NCI-H2171 treated with DMSO at 0.1 percent for 48 hours (cell line): ENCODE data around the gene PECR.
"Not testable (repeated sequence)": the region's sequence is repeated elsewhere in the genome, so short reads cannot be mapped to it uniquely, and the experiment has no call there.

Experiments
- DNase-seq: peaks from one replicate; lab custom pipeline; 2025; lab: John Stamatoyannopoulos, UW

Gene PECR

DNA sequence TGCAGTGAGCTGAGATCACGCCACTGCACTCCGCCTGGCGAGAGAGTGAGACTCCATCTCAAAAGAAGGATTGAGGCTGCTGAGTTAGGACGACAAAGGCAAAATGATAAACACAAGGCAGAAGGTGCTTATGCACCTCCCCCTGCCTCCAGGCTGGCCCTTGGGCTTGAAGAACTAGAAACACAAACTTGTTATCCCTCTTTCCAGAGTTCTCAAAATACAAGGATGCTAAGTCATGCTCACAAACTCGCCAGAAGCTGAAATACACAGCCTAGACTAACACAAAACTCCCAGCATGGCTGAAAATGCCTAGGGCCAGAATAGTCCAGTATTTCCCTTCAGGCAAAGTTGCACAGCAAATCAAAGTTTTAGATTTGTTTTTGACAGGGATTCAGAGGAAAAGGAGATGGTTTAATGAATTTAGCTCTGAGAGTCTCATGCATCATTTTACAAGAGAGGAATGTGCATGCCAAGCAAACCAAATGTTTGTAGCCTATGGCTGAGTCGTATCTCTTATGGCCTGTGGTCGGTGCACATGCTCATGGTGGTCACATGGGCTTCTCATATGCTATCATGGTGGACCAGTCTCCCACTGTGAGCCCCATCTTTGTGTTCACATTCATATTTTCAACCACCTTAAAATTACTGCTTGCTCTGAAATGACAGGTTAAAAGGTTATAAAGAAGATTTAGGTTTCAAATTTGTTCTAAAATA, 52.0 kb downstream of the PECR start:
- no peak for DNase-seq

DNA sequence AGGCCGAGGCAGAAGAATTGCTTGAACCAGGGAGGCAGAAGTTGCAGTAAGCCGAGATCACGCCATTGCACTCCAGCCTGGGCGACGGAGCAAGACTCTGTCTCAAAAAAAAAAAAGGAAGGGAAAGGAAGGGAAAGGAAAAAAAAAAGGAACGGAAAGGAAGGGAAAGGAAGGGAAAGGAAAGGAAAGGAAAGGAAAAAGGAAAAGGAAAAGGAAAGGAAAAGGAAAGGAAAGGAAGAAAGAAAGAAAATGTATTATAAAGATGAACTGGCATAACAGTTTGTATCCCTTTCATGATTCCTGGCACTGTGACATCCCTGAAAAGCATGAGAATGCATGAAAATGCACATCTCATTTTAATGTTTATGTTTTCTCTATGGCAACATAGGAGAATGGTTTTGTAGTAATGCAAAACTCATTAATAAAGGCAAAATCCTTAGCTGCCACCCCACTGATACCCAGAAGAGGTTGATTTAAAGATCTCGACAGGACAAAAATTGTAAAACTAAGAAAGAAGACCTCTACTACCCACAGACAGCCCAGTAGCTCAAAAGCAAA, 56.8 kb downstream of the PECR start:
- no peak for DNase-seq

DNA sequence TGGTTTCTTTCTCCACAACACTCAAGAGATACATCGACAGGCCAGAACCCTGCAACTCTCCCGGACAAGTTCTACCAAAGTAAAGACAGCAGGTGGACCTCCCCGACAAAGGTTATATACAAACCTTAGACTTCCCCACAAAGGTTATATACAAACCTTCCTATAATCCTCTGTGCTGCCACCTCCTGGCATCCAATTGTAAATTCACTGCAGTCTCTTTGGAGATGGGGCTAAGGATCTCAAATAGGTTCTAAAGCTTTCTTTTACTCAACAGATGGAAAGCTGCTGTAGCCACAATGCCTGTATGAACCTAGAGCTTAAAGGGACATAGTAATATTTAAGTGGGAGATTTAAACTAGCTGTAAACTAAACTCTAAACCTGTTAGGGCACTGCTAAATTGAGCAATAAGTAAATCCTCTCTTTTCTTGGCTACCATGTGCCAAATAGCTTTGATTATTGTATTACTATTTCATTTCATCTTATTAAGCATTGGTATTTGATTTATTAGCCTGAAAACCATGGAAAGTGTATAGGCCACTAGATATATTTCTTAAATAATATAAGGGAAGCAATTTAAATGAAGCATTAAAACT, 58.5 kb downstream of the PECR start:
- peak; percentile 49 for DNase-seq

DNA sequence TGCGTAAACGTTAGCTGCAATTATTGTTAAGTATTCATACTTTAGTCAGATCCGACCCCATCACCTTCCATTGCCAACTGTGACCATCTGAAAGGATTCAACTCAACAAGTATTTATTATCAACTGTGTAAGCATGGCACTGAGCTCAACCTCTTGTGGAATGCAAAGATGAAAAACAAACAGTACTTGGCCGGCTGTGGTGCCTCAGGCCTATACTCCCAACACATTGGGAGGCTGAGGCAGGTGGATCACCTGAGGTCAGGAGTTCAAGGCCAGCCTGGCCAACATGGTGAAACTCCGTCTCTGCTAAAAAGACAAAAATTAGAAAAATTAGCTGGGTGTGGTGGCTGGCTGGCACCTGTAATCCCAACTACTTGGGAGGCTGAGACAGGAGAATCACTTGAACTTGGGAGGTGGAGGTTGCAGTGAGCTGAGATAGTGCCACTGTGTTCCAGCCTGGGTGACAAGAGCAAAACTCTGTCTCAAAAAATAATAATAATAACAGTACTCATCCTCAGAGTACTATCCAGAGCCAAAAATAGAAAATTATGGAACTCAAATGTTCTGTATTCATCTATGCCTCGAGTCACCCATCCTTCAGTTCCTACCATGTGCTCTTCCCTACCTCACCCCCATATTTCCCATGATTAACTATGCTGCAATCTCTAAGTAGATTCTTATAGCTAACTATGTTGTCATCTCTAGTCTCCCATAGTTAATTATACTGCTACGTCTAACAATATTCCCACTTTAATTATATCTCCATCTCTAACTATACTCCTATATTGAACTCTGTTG, 59.6 kb downstream of the PECR start:
- DNase-seq = no peak

DNA sequence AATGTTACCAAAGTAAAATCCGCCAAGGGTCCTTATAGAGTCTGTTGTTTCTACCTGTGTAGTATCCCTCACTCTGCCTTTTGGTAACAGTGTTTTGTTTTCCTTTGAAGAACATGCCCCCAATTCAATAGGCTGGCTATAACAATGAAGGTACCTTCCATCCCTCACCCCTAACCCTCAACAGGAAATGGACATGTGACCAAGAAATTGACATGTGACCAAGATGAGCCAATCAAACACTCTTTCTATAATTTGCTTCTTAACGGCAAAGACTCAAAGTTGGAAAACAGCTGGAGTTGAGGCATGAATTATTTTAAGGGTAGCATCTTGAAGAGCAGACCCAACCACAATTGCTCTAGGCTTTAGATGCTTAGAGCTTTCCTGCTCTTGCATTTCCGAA, 62.9 kb downstream of the PECR start:
- DNase-seq = no peak

DNA sequence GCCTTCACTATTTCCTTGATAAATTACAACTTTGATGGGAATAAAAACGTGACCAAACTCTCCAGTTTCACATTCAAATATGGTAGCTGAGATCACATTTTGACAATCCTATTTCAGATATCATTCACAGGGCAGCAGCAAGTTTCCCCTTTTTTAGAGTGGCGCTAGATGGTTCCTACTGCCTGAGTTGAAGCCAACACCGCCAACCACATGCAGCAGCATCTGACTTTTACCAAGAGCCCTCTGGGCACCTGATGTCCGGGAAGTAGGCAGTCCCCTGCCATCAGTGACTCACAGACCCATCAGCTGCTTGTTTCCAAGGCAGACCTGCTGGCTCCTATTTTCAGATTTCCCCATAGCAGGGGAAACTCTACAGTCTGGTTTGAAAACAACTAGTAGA, 64.2 kb downstream of the PECR start:
- peak; percentile 15 for DNase-seq

DNA sequence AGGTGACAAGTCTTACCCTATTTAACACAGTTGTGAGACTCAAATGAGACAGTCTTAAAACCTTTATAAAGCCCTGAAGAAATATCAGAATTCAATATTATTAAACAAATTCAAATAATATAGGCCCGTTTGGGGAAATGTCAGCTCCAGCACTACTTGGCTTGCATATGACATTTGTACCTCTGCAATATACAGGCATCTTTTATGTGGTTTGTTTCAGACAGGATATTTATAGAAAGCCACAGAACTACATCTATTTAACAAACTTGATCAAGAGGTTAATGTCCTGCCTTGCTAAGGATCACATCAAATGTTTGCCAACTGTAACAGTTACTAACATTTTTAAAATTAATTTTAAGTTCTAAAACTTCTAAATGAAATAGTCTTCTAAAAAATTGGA, 65.0 kb downstream of the PECR start:
- DNase-seq = no peak

DNA sequence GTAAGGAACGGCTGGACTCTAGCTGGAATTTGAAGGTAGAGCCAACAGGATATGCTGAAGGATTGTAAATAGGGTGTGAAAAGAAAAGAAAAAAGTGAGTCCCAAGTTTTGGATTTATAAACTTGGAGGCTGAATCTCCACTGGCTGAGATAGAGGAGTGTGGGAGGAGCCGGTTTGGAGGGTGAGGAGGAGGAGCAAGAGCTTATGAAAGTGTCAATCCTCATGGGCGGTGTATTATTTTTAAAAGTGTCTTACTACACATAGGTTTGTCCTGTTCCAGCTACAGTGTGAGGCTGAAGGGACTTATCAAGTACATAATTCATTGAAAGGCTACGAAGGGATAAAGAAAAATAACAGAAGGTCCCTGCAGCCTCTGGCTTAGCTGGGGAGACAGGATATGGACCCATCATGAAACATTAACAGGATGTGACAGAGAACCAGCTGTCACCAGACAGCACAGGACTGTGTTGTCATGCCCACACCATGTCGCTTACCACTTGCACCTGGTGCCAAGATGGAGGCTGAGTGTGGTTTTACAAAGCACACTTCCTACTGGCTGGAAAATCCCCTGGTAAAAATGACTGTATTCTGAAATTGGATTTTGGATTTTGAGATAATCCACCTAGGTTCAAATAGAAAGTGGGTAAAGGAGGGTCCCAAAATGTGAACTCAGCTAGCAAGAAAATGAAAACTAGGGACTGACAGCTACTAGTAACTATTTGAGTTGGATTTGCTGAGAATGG, 65.7 kb downstream of the PECR start:
- peak; percentile 80 for DNase-seq

DNA sequence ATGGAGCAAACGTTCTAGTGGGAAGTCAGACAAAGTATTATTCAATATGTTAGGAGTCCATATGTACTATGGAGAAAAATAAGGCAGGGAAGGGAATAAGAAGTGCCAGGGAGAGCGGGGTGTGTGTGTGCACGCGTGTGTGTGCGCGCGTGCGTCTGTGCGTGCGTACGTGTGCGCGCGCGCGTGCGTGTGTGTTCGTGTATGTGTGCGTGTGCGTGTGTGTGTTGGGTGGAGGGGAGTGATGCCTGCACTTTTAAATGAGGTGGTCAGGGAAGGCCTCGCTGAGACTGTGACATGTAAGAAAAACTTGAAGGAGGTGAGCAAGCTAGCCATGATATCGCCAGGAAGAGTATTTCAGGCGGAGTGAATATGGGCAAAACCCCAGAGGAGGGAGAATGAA, 66.6 kb downstream of the PECR start:
- DNase-seq = no peak

DNA sequence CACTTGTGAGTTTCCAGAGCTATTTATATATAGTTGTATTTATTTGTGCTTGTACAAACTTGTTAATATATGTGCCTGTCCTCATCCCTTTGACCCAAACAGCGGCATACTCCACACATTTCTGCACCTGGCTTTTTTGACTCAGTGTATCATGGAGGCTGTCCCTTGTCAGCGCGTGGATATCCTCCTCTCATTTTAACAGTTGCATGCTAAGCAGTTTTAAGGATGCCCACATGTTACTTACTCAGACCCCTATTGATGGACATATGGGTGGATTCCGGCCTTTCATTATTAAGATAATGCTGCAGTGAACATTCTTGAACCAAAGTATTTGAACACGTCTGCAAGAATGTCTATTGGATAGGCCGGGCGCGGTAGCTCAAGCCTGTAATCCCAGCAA, 67.6 kb downstream of the PECR start:
- no peak for DNase-seq

DNA sequence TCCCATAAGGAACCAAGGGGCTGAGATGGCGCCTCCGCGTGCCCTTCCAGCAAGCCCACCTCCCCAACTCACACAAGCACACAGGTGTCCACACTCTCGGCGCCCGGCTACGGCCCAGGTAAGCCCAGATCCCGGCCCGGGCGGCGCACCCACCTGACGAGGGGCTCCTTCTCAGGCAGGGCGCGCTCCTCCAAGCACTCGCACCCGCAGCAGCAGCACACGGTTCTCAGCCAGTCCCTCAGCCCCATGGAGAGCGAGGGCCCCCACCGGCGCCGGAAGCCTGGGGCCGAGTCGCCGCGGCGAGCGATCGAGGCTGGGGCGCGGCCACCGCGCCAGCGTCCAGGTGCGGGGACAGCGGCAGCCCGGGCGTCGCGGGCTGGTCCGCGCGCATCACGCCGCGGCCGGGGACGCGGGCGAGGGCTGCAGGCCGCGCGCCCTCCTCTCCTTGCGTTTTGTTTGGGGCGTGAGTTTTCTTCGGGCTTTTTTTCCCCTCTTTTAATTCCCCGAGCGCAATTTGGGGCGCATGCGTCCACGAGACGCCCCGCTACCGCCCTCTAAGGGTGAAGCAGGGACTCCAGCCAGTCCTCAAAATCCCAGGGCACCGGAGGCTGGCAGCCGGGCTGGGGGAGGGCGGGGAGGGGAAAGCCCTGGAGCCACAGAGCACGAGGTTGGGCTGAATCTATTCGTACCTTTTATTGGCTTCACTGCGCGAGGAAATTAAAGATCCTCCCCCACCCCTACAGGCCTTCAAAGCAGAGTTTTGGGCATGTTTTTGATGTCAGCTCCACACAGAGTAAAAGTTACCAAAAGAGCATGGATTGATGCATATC, 68.3 kb downstream of the PECR start, which contains the start of gene MREG:
MREG (minus strand) TSS at position 472 of the 830 bp plus-strand sequence; CDS start at position 248, 224 bp downstream.
- DNase-seq = peak; percentile 90

DNA sequence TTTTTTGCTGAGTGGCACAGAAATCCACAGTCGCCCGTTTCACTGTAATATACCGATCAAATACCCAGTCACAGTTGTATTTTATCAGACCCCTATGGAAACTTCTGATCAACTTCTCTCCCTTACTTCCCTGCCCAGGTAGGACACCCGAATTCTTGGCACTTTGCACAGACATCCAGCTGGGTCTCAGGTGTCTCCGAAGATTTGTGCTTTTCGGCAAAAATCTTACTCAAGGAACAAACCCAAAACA, 68.9 kb downstream of the PECR start:
- DNase-seq = no peak

DNA sequence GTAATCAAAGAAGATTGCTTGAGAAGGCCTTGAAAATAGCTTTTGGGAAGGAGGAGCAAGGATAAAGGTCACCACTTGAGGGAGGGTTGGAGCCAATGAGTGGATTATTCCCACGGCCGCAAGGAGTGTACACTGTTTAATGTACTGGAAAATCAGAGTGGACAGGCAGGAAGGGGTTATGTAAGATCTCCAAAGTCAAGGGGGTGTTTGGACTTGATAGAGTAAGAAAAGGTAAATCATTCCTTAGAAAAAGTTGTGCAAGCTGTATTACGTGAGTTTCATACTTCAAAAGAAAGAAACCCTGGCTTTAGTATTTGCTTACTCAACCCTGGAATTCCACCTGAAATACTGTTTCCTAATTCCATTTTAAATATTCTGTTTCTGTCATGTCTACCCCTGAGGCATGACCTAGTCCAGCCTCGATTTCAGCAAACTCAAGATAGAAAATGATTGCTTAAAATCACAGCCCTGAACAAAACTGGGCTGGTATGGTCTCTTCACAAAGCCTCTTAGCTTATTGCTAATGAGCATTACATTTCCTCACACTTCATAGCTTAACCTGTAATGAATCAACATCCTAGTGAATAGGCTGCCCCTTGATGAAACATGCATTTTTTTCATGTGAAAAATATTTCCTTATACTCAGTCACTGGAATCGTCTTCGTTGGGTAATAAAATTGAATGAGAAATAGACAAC, 69.3 kb downstream of the PECR start:
- DNase-seq = peak; percentile 17

DNA sequence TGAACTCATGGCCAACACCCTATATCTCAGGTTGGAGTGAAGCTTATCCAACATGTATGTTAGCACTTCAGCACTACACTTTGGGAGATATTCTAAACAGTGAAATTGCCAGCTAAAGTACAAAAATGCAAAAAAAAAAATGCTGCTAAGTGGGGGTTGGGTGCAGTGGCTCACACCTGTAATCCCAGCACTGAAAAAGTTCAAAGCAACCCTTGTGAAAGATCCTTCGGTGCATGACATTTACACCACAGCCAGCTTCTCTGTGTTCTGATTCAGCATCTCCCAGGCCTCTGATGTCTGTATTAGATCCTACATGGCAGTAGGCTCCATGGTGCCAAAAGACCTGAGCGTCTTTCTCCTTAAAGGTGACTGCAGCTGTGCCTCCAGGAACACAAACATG, 72.4 kb downstream of the PECR start:
- not testable (repeated sequence) for DNase-seq

DNA sequence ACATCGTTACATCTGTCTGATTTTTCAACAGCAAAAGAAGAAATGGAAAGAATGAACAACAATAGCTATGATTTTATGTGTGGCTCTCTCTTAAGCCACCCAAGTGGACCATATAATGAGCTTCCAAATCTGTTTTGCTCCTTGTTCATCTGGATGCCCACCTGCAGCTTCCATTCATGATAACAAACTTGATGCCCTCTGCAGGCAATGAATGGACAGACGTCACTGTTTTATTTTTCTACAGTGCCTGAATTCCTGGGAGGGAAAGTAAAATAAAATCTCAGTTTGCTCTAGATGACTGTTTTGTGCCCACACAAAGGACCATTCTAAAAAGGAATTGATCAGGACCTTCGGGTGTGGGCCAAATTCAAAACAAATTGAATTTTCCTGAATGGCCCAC, 73.2 kb downstream of the PECR start:
- DNase-seq = no peak

DNA sequence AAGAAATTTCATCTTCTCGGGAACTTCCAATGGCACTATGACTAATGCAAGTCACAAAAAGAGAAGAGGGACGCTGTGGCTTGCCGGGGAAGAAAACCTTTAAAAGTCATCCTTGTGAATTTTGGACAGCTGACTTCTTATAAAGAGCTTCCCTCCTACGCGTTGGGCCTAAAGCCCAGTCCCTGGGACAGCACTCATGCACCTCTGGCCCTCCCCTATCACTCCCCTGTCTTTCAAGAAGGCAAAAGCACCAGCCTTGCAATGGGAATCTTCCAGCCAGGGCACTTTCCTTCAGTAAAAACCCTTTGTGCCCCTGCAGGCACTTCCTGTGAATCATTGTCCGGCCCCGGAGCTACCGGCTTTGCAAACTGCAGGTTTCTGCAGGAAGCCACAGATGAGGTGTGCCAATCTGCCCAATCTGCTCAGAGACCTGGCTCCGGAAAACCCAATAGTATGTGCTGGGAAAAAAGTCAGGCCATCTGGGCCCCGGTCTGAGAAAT, 75.4 kb downstream of the PECR start:
- DNase-seq = no peak

DNA sequence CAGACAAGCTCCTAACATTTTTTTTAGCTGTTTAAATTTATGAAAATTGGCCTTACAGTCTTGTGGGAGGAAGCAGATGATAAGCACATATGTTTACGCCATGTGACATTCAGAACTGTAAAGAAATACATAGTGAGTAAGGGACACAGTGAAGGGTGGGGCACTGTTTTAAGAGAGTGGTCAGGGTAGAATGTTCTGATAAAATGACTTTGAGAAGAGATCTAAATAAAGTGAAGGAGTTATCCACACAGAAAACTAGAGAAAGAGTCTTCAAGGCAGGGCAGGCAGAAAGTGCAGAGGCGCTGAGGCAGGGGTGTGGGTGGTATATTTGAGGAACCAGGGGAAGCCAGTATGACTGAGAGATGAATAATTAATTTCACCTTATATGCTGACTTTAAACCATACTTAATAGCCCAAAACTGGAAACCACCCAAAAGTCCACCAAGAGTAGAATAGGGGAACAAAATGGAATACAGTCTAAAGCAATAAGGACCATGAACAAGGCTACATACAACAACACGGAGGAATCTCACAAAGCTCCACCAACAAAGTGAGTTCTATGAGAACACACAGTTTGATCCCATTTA, 76.8 kb downstream of the PECR start:
- DNase-seq = no peak

DNA sequence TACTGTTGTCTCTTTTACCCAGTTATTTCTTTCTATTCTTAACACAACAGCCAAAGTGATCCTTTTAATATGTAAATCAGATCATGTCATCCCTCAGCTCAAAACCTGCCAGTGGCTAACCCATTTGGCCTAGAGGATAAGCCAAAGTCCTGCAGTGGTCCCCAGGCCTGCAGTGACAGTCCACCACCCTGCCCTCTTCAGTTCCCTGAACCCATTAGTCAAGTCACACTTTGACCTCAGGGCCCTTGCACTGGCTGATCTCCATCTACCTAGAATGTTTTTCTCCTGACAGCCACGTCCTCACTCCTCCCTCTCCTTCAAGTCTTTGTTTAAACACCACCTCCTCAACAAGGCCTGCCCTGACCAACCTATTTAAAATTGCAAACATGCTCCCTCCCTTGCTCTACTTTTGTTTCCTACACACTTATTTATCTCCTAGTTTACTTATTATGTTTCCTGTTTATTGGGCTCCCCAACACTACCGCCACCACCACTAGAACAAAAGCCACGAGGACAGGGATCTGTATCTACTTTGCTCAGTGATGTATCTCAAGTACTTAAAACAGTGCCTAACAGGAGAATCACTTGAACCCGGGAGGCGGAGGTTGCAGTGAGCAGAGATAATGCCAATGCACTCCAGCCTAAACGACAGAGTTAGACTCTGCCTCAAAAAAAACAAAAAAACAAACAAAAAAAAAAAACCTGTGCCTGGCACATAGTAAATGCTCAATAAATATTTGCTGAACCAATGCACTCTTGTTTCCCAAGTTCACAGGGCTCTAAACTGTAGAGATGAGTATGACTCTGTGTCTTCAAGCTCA, 77.5 kb downstream of the PECR start:
- no peak for DNase-seq

DNA sequence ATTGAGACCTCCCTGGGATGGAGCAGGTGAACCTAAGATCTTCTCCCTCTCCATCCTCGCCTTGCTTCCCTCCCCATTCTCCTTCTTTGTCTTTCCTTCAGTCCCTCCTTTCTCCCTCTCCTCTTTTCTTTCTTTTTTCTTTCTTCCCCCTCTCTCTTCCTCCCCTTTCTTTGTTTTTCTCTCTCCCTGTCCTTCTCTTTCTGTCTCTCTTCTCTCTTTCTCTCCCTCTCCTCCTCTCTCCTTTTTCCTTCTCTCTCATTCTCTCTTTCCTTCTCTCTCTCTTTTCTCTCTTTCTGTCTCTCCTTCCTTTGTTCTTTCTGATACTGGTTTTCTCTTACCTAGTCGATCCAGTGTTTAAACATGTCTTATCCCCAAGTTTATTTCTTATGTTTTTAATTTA, 78.9 kb downstream of the PECR start:
- DNase-seq = no peak
